ENCODE results near the gene GUCY2F.
A peak's percentile ranks its signal among the peaks of the same experiment; 100 is the strongest.

The GUCY2F gene

GRCh38 chrX:109481986-109482385, at the start of gene GUCY2F:
GUCY2F (minus strand) TSS chrX:109482086; CDS start chrX:109475936, 6,150 bp downstream.
- DNase-seq: no peak

DNA sequence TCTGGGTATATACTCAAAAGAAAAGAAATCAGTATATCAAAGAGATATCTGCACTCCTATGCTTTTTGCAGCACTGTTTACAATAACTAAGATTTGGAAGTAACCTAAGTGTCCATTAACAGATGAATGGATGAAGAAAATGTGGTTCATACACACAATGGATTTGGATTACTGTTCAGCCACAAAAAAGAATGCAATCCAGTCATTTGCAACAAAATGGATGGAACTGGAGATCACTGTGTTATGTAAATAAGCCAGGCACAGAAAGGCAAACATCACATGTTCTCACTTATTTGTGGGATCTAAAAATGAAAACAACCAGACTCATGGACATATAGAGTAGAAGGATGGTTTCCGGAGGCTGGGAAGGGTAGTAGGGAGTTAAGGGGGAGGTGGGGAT, 37.1 kb upstream of the GUCY2F start:
- no peak for DNase-seq

DNA sequence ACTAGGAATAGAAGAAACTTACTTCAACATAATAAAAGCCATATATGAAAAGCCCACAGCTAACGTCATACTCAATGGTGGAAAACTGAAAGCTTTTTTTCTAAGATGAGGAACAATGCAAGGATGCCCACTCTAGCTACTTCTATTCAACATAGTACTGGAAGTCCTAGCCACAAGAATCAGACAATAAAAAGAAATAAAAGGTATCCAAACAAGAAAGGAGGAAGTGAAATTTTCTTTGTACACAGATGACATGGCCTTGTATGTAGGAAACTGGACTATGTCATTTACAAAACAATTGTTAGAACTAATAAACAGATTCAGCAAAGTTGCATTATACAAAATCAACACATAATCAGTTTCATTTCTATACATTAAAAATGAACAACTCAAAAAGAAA, 29.2 kb upstream of the GUCY2F start:
- DNase-seq: no peak

GRCh38 chrX:109508915-109509314, 27.0 kb upstream of the GUCY2F start:
- no peak for DNase-seq

- DNase-seq: no peak
Measured at GRCh38 chrX:109501176-109501575, 19.3 kb upstream of the GUCY2F start.

DNA sequence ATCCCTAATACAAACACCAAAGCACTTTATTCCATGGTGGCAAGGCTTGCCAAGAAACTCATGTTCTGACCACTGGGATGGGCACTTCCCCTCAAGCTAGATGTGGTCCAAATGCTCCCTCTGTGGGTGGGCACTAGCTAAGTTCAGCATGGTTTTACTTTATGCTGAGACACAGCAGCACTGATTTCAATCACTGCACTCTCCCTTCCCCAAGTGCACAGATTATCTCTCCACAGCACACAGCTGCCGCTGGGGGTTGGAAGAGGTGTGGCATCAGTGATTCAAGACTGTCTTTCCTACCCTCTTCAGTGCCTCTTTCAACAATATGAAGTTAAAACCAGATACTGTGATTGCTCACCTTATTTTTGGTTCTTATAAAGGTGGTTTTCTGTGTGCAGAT, 16.5 kb upstream of the GUCY2F start:
- no peak for DNase-seq

DNA sequence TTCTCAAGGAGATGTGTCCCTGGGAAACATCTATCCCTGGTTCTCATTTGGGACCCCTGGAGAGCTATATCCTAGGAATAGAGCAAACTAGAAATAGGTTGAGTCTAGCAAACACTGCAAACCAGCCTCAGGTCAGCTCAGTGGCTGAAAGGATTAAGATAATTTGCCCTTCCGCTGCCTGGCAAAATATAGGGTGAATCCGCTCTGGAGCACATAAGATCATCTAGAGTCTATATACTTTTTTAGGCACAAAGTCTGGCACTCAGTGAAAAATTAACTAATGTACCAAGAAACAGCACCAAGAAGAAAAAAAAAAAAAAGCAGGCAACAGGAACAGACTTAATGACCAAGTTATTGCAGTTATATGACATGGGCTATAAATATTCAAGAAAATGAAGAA, 7.3 kb upstream of the GUCY2F start:
- no peak for DNase-seq

GRCh38 chrX:109487640-109488039, 5.8 kb upstream of the GUCY2F start:
- DNase-seq: no peak

DNA sequence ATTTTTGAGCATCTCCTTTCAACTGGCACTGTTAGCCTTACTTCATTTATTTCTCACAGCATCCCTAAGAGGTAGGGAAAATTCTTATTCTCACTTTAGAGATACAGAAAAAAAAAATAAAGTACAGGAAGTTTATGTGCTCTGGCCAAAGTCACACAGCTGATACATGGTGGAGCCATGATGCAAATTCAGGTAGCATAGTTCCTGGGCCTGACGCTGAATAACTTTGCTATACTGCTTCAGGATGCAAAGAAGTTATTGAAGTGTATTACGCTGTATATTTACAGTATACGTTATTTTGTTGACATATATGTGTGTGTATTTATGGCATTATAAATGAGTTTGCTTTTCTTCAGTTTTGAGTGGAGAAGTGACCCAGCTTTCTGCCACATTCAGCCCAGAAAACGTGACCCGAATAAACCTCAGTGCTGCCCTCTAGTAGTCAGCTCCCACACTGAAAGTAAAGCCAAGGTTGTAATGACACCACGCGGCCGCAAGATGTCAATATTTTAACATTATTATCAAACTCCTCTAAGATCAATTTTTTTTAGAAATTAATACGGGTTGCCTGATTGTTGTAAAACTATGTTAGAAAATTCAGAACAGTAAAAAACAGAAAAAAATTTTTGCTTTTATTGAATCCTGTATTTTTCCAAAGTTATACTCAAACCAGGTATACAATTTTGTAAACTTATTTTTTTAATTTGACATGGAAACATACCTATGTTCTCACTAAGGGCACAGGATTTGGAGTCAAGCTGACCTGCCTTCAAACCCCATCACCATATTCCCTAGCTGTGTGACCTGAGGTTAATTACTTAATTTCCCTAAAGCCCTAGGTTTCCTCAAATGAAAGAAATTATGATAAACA, 3.8 kb upstream of the GUCY2F start:
- peak; percentile 46 for DNase-seq

DNA sequence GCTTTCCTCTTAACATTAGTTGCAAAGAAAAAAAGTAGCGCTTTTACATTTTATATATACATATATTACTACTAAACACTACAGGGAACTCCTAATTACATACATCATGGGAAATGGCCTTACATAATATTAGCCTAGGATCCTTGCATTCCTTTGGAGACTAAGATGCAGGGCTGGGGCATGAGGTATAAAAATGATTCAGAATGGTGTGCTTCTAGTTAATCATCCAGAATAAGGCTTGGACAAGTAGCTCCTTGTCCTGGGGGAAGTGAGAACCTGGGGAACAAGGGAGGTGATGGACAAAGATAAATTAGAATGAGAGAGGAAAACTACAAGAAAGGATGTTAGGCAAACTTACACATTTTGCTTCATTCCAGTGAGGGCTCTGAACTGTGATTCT, 3.0 kb upstream of the GUCY2F start:
- no peak for DNase-seq

DNA sequence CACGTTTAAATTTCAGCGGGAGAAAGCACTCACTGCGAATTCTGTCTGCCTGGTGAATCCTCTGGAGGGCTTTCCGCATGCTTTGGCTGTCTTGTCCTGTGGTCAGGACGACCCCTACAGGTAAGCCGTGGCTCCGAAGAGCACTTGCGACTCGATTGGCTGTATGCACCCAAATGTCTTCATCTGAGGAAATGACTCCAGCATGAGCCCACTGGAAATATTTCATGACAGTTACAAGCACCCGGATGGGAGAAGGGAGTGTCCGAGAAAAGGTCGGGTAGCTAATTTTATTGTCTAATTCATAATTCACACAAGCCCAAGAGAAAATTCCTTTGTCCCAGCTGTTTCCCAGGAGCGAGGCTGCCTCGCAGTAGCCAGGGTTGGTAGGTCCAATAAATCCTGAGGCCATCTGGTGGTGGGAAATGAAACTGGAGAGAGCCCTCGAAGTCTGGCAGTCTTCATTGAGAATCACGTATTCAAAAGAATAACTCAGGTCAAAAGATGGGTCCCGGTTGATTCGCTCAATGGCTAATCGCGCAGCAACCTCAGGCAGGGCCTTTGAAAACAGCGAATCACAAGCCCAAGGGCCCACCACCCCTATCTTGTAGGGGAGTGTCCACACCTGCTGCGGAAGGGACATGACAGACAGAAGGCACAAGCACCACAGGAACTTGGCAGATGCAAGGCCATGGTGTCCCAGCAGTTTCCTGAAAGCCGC, 6.6 kb downstream of the GUCY2F start:
- DNase-seq: peak; percentile 4

- peak; percentile 0 for DNase-seq
Measured at GRCh38 chrX:109472939-109473735, 8.7 kb downstream of the GUCY2F start.

DNA sequence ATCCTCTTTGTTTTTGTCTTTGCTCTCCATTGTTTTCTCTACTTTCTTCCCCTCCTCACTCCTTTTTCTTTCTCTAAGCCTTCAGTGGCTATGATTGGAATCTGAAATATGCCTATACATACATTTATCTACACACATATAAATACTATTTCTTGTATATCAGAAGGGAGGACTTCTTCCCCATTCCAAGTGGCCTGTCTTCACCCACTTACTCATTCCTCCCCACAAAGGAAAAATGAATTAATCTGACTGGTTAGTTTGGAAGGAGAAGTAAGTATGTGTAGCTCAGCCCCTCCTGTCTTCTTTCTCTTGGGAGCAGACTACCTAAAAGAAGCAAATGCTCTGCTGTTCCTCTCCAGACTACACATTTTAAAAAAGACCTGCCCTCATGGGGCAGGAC, 17.7 kb downstream of the GUCY2F start:
- DNase-seq: no peak

GRCh38 chrX:109463784-109464183, 18.1 kb downstream of the GUCY2F start:
- no peak for DNase-seq

- DNase-seq: no peak
Measured at GRCh38 chrX:109448282-109448938, 33.5 kb downstream of the GUCY2F start.

GRCh38 chrX:109441266-109441665, 40.6 kb downstream of the GUCY2F start:
- DNase-seq: no peak

- no peak for DNase-seq
Measured at GRCh38 chrX:109440475-109440874, 41.4 kb downstream of the GUCY2F start.

- DNase-seq: no peak
Measured at GRCh38 chrX:109409181-109409580, 72.7 kb downstream of the GUCY2F start.

- DNase-seq: no peak
Measured at GRCh38 chrX:109403922-109404321, 78.0 kb downstream of the GUCY2F start.

- DNase-seq: no peak
Measured at GRCh38 chrX:109399831-109400230, 82.1 kb downstream of the GUCY2F start.

DNA sequence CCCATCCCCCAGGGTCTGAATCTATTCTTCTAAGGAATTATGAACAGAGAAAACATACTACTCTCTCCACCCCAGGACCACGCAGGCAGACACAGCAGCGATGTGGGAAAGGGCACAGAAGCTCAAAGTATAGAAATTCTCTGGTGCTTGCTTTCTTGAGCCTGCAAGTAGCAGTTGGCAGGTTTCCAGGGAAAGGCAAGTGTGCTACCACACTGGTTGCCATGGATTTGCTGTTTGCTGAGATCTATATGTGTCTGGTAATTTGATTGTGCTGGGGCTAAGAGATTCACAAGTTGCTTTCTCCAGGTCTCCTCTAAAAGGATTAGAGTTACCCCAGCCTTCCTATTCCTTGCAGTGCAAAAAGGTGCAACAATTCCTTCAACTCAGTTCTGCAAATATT, 83.1 kb downstream of the GUCY2F start:
- no peak for DNase-seq

DNA sequence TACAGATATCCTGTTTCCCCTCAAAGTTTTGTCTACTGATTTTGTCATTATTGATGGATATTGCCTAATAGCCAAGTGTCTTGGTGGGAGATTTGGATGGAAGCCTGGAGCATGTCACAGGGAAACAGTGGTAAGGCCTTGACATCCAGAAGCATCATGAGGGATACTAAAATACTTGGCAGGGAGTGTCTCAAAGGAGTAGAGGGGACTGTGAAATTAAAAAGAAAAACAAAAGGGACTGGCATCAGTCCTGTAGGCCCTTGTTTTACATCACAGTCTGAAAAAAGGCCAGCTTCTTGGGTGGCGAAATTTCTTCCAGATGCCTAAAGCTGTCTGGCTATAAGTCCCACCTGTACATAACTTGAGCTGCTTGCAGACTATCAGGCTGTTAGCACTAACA, 83.8 kb downstream of the GUCY2F start:
- DNase-seq: no peak

DNA sequence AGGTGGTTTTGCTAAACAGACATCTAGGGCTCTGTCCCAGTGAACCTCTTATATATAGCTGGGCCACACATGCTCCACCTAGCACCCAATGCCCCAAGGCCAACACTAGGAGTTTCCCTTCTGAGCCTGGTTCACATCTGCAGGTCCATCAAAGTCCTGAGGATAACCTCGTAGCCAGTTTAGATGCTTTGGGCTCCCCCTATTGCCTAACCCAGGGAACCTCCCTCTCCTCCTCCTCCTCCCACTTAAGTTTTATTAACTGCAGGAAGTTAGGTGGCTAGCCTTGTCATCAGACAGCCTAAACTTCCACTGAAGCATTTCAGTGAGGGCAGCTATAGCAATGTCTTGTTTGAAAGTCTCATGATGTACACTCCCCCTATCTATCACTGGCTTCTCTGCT, 88.0 kb downstream of the GUCY2F start:
- DNase-seq: no peak

All from NCI-H146 (cell line).